A673 (cell line): ENCODE data around the gene AADACL2. TPM values are rescaled to one million over a fixed set of nuclear protein-coding genes. Genes with fewer than 3 reads are reported as not detected.

Experiments
- BruUV-seq: library from RNA; stranded (reverse); fragments of 400-500 nt; replicated peaks from 2 replicates; lab custom pipeline; 2021; lab: Mats Ljungman, UMichigan
- CTCF ChIA-PET: fragments of 300-600 bp; sonication (Branson Sonifier 250); formaldehyde crosslinking; loops from one replicate; lab custom pipeline; 2022; ENCODE audit warnings: antibody characterized with exemption; lab: Charles Lee
- POLR2A ChIA-PET: fragments of 300-600 bp; sonication (Branson Sonifier 250); formaldehyde crosslinking; loops from one replicate; lab custom pipeline; 2022; ENCODE audit warnings: antibody characterized with exemption; ENCODE audit not compliant: low non-redundant PET; lab: Charles Lee
- DNase-seq: peaks from one replicate; pipeline ENCODE4 v3.0.0-alpha.2; 2015; ENCODE audit warnings: low spot score
- H3K27ac ChIP-seq: fragments of 200-600 bp; sonication (generic); 2 replicates; pipeline ENCODE4 v1.5.1; 2016; ENCODE audit warnings: mixed run types, low read depth, mild to moderate bottlenecking, mixed read lengths, antibody characterized with exemption, low read length; ENCODE audit not compliant: poor library complexity, severe bottlenecking
- H3K27me3 ChIP-seq: fragments of 200-600 bp; sonication (generic); replicated peaks from 2 replicates; pipeline ENCODE4 v1.6.1; 2017; ENCODE audit warnings: mixed run types, low read depth, mild to moderate bottlenecking, mixed read lengths, antibody characterized with exemption, low read length; ENCODE audit not compliant: insufficient read depth, poor library complexity
- H3K36me3 ChIP-seq: fragments of 200-600 bp; sonication (generic); 2 replicates; pipeline ENCODE4 v1.6.1; 2016; ENCODE audit warnings: mixed run types, mild to moderate bottlenecking, mixed read lengths, antibody characterized with exemption, low read length; ENCODE audit not compliant: insufficient read depth, poor library complexity, severe bottlenecking
- H3K4me1 ChIP-seq: fragments of 200-600 bp; sonication (generic); 2 replicates; pipeline ENCODE4 v1.6.1; 2017; ENCODE audit warnings: mixed run types, mild to moderate bottlenecking, mixed read lengths, antibody characterized with exemption, low read length; ENCODE audit not compliant: insufficient read depth, poor library complexity, severe bottlenecking
- H3K4me3 ChIP-seq: fragments of 200-600 bp; sonication (generic); 2 replicates; pipeline ENCODE4 v1.5.1; 2016; ENCODE audit warnings: low read depth, mixed run types, mild to moderate bottlenecking, mixed read lengths, low read length; ENCODE audit not compliant: poor library complexity, severe bottlenecking
- H3K9me3 ChIP-seq: fragments of 200-600 bp; sonication (generic); 2 replicates; pipeline ENCODE4 v1.6.1; 2016; ENCODE audit warnings: mixed run types, low read depth, mild to moderate bottlenecking, mixed read lengths, antibody characterized with exemption, low read length; ENCODE audit not compliant: poor library complexity, severe bottlenecking
- EZH2 ChIP-seq: fragments of 200-600 bp; sonication (generic); IDR thresholded peaks from 2 replicates; pipeline ENCODE4 v1.6.1; 2017; ENCODE audit warnings: borderline replicate concordance, low read depth, mild to moderate bottlenecking, mixed read lengths, antibody characterized with exemption, low read length; ENCODE audit not compliant: poor library complexity, severe bottlenecking
- intact Hi-C: fragments of 100-400 bp; cut with micrococcal nuclease; formaldehyde crosslinking; loops from one replicate; pipeline ENCODE4 v1.10.0; 2022; ENCODE audit not compliant: unreplicated experiment
- total RNA-seq: library from RNA; stranded (reverse); gene quantifications from 2 replicates; pipeline ENCODE4 v1.2.3, GENCODE V29; 2021
- TF ChIP-seq, protein P1 (sequence below): fragments of 300-800, 200-600 bp; sonication (generic); conservative IDR thresholded peaks from 2 replicates; pipeline ENCODE4 v1.5.1; 2017; ENCODE audit warnings: low read depth, mild to moderate bottlenecking, antibody characterized with exemption, low read length, moderate library complexity, mixed read lengths

AADACL2 gene
- total RNA-seq, 1 experiment from 2014 or later = not detected

DNA sequence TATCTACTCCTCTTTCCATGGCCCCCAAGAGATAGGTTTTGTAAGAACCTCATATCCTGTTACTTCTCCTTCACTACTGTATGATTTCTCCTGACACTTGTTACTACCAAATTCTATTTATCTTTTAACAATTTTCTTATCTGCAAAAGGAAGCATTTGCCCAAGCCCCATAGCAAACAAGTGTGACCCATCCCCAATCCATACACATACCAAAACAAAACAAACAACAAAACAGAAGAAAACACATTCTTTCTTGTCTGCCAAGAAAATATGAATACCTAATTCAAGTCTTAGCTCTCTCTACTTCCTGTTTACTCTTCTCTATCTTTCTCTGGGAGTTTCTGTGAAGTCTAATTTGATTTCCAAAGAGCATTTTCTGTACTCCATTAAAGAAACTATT is 41.2 kb downstream of the AADACL2 start:
- no TSS peak for BruUV-seq
- H3K4me1 ChIP-seq = peaks cover 23% of the 10 kb centered on the region
- H3K27ac ChIP-seq = peak overlapping the region; percentile 4
- no peak overlapping the region for H3K4me3 ChIP-seq
- CTCF ChIA-PET = no interaction called here
- H3K9me3 ChIP-seq = no peaks in the 10 kb centered on the region
- H3K27me3 ChIP-seq = no peaks in the 10 kb centered on the region
- no peak for TF ChIP-seq EZH2
- TF ChIP-seq, protein P1, sequence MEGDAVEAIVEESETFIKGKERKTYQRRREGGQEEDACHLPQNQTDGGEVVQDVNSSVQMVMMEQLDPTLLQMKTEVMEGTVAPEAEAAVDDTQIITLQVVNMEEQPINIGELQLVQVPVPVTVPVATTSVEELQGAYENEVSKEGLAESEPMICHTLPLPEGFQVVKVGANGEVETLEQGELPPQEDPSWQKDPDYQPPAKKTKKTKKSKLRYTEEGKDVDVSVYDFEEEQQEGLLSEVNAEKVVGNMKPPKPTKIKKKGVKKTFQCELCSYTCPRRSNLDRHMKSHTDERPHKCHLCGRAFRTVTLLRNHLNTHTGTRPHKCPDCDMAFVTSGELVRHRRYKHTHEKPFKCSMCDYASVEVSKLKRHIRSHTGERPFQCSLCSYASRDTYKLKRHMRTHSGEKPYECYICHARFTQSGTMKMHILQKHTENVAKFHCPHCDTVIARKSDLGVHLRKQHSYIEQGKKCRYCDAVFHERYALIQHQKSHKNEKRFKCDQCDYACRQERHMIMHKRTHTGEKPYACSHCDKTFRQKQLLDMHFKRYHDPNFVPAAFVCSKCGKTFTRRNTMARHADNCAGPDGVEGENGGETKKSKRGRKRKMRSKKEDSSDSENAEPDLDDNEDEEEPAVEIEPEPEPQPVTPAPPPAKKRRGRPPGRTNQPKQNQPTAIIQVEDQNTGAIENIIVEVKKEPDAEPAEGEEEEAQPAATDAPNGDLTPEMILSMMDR = no peak
- DNase-seq = no peak
- POLR2A ChIA-PET = no interaction called here
- intact Hi-C loops = loop anchor here (10.0 kb wide), 1 partner anchor 210 kb away; no protein-coding TSS in a partner anchor
- H3K36me3 ChIP-seq = no peaks in the 10 kb centered on the region

DNA sequence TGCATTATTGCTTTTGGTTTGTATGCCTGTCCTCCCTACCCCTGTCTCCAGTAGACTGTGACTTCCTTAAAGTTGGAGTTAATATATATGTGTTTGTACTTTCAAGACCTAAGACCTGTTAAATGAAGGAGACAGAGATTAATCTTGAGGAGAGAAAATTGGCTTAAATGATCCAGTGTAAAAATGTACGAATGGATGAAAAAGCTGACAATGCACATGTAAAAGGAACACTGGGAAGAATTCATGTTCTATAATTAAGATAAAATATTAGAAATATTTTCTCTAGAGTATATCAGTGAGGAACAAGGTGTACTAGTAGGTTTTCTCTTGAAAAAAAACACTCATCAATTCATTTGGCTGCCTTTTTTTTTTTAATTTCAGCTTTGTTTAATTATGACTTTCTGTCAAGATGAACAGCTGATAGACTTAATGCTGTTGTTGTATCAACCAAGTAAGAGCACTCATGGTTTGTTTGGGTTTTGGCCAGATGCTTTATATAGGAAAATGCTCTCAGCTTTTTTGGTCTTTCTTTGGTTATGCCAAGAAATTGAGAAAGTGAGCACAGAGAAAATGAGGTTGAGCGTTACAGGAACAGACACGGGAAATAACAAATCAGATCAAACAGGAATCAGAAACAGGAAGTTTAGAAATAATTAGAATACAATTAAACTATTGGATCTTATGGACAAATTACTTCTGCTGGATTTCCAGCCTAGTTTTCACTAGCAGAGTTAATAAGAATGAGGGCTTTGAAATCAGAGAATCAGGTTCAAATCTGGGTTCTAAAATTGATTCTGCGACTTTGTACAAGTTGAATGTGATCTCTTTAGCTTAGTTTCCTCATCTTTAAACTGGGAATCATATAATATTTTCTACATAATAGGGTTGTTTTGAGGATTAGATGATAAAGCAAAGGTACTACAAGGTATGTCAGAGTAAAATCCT is 41.9 kb downstream of the AADACL2 start:
- ChIA-PET POLR2A (no interaction called here), CTCF (no interaction called here)
- no TSS peak for BruUV-seq

DNA sequence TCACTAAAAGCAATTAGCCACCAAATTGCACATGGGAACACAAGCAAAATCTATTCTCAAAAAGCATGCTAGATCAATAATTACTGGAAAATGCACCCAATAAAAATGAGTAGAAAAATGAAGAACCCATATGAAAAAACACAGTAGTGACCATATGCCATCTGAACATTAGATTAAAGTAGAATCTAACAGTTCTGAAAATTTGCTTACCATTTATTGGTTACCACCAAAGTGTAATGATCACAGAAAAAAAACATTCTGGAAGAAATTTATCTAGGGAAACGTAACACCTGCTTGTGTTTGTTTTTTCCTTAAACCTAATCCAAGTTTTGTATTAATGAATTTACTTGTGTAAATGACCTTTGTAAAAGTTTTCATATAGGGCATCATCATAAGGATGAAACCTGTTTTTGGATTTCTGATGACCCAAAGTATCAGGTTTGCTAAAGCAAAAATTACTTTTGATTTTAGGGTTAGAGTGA is 42.6 kb downstream of the AADACL2 start:
- intact Hi-C loops = loop anchor here (10.0 kb wide), 1 partner anchor 211 kb away; no protein-coding TSS in a partner anchor
- Histone ChIP-seq H3K4me1 (peaks cover 9% of the 10 kb centered on the region), H3K27ac (no peak overlapping the region), H3K36me3 (no peaks in the 10 kb centered on the region), H3K27me3 (no peaks in the 10 kb centered on the region), H3K9me3 (no peaks in the 10 kb centered on the region), H3K4me3 (no peak overlapping the region)
- DNase-seq = no peak
- ChIA-PET CTCF (no interaction called here), POLR2A (no interaction called here)
- TF ChIP-seq, protein P1 = no peak
- no peak for TF ChIP-seq EZH2
- BruUV-seq = no TSS peak

More for the DNA sequence above, 41.9 kb downstream of the AADACL2 start:
- no peaks in the 10 kb centered on the region for H3K9me3 ChIP-seq
- no peak overlapping the region for H3K4me3 ChIP-seq
- H3K27me3 ChIP-seq = no peaks in the 10 kb centered on the region
- H3K4me1 ChIP-seq = peaks cover 16% of the 10 kb centered on the region
- no peaks in the 10 kb centered on the region for H3K36me3 ChIP-seq
- H3K27ac ChIP-seq = peak overlapping the region; percentile 4
- no peak for DNase-seq
- intact Hi-C loops = loop anchor here (10.0 kb wide), 1 partner anchor 211 kb away; no protein-coding TSS in a partner anchor
- TF ChIP-seq, protein P1 = no peak
- no peak for TF ChIP-seq EZH2
